Activated CD4-positive, CD25-positive, alpha-beta regulatory T cell (primary cell): ENCODE measurements around the gene SYNPO2L.
"Not testable (repeated sequence)": the region's sequence is repeated elsewhere in the genome, so short reads cannot be mapped to it uniquely, and the experiment has no call there.

Experiments used
- DNase-seq, 4 experiments: peaks; one replicate each; lab custom pipeline; 2025; lab: John Stamatoyannopoulos, UW

Gene SYNPO2L

DNA sequence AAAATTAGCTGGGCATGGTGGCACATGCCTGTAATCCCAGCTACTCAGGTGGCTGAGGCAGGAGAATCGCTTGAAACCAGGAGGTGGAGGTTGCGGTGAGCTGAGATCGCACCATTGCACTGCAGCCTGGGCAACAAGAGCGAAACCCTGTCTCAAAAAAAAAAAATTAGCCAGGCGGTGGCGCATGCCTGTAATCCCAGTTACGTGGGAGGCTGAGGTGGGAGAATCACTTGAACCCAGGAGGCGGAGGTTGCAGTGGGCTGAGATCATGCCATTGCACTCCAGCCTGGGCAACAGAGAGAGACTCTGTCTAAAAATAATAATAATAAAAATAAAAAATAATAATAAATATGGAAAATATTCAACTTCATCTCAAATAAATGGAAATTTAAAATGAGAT is 38.7 kb downstream of the SYNPO2L start:
- not testable (repeated sequence) for DNase-seq

DNA sequence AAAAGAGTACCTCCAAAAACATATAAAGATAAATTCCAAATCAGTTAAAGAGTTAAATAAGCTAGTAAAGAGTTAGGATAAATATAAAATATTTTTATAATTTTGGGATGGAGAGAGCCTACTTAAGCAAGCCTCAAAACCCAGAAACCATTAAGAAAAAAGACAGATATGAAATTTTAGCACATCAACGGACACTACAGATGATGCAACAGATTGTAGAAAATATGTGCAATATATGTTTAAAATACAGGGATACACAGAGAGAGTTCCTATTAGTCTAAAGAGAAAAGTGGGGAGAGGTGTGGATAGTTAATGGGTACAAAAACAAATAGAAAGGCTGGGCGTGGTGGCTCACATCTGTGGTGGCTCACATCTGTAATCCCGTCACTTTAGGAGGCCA is 41.1 kb downstream of the SYNPO2L start:
- no peak for DNase-seq

DNA sequence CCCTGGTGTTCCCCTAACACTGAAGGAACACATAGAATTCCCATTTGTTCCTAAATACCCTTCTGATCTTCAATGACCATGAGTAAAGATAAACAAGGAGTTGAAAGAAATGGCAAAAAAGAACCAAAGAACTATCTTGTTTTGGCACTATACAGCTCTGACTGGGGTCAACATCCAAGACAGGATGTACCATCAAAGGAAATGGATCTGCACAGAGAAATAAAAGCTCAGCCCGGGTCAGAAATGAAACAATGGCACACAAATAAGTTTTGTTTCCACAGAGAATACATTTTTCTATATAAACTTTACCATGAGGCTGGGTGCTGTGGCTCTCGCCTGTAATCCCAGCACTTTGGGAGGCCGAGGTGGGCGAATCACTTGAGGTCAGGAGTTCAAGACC is 46.7 kb downstream of the SYNPO2L start:
- no peak for DNase-seq

DNA sequence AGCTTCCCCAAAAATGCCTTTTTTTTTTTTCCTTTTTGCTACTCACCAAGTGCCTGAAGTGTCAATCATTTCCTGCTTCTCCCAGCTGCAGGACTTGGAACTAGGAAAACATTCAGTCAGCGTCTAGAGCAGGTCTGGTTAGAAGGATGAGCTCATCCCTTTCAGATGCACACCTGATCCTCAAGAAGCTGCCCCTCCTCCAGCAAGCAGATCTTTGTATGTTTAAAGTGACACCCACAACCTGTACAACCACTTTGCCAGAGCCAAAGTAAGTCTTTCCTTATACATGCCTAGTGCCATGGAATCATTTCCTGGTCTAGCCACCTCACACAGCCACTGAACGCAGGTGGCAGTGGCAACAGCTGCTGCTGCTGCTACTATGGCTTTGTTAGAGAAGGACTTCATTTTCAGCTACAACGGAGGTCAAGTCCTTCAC is 54.3 kb downstream of the SYNPO2L start:
- no peak for DNase-seq

DNA sequence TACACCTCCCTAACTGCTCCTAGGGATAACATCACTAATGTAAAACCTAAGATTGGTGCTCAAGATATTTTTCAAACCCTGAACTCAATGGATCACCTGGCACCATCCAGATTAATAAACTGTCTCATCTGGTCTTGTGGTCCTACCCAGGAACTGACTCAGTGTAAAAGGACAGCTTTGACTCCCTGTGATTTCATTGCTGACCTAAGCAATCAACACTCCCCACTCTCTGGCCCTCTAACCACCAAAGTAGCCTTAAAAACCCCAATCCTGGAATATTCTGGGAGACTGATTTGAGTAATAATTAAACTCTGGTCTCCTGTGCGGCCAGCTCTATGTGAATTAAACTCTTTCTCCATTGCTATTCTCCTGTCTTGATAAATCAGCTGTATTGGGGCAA is 58.5 kb downstream of the SYNPO2L start:
- no peak for DNase-seq
